Measurements from ENCODE around the gene NQO1. TPM values are rescaled to one million over a fixed set of nuclear protein-coding genes. Genes with fewer than 3 reads are reported as not detected.

The NQO1 gene
- total RNA-seq, 2 experiments from 2014 or later, result 0.25 to 0.80 TPM

GRCh38 chr16:69721441-69721957 lies 4.9 kb downstream of the NQO1 start:
- intact Hi-C loops (cut with DNase I, micrococcal nuclease), result no loop called here
- TF ChIP-seq, protein P1, sequence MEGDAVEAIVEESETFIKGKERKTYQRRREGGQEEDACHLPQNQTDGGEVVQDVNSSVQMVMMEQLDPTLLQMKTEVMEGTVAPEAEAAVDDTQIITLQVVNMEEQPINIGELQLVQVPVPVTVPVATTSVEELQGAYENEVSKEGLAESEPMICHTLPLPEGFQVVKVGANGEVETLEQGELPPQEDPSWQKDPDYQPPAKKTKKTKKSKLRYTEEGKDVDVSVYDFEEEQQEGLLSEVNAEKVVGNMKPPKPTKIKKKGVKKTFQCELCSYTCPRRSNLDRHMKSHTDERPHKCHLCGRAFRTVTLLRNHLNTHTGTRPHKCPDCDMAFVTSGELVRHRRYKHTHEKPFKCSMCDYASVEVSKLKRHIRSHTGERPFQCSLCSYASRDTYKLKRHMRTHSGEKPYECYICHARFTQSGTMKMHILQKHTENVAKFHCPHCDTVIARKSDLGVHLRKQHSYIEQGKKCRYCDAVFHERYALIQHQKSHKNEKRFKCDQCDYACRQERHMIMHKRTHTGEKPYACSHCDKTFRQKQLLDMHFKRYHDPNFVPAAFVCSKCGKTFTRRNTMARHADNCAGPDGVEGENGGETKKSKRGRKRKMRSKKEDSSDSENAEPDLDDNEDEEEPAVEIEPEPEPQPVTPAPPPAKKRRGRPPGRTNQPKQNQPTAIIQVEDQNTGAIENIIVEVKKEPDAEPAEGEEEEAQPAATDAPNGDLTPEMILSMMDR (IDR thresholded peaks at IDR 0.05), result no peak
- no peaks in the 10 kb centered on the region for H3K36me3 Mint-ChIP-seq (ENCODE audit: low read depth)
- ChIA-PET POLR2A (no interaction called here), CTCF (no interaction called here)
- Histone ChIP-seq H3K27me3 (ENCODE audit: control insufficient read depth in 1 of 2, insufficient read depth in 2 of 2, low read length in 2 of 2) (no peaks in the 10 kb centered on the region), H3K4me3 (ENCODE audit: low read length) (no peak overlapping the region), H3K4me1 (ENCODE audit: insufficient read depth, low read length) (peaks cover 10% of the 10 kb centered on the region), H3K36me3 (ENCODE audit: insufficient read depth, low read length) (no peaks in the 10 kb centered on the region), H3K27ac (ENCODE audit: low read depth in 1 of 2, low read length in 2 of 2) (no peak overlapping the region), H3K9me3 (ENCODE audit: control insufficient read depth in 1 of 2, insufficient read depth in 1 of 2, low read length in 2 of 2) (no peaks in the 10 kb centered on the region)
- DNase-seq, result no peak
- no peak for ATAC-seq (ENCODE audit: poor library complexity)
- no peak overlapping the region for H3K27ac Mint-ChIP-seq
- H3K27me3 Mint-ChIP-seq, result no peaks in the 10 kb centered on the region
- H3K4me1 Mint-ChIP-seq (ENCODE audit: low read depth), result peaks cover 10% of the 10 kb centered on the region
- H3K9me3 Mint-ChIP-seq, result no peaks in the 10 kb centered on the region
- no peak overlapping the region for H3K4me3 Mint-ChIP-seq

GRCh38 chr16:69720822-69721430 lies 5.4 kb downstream of the NQO1 start:
- peaks cover 4% of the 10 kb centered on the region for H3K4me1 Mint-ChIP-seq (ENCODE audit: low read depth)
- no peak overlapping the region for H3K4me3 Mint-ChIP-seq
- ChIA-PET CTCF (no interaction called here), POLR2A (no interaction called here)
- Histone ChIP-seq H3K4me3 (ENCODE audit: low read length) (no peak overlapping the region), H3K27me3 (ENCODE audit: control insufficient read depth in 1 of 2, insufficient read depth in 2 of 2, low read length in 2 of 2) (no peaks in the 10 kb centered on the region), H3K9me3 (ENCODE audit: control insufficient read depth in 1 of 2, insufficient read depth in 1 of 2, low read length in 2 of 2) (no peaks in the 10 kb centered on the region), H3K27ac (ENCODE audit: low read depth in 1 of 2, low read length in 2 of 2) (no peak overlapping the region), H3K36me3 (ENCODE audit: insufficient read depth, low read length) (no peaks in the 10 kb centered on the region), H3K4me1 (ENCODE audit: insufficient read depth, low read length) (peaks cover 5% of the 10 kb centered on the region)
- no peak for DNase-seq
- no peaks in the 10 kb centered on the region for H3K36me3 Mint-ChIP-seq (ENCODE audit: low read depth)
- no peaks in the 10 kb centered on the region for H3K9me3 Mint-ChIP-seq
- H3K27ac Mint-ChIP-seq, result no peak overlapping the region
- intact Hi-C loops (cut with DNase I, micrococcal nuclease), result no loop called here
- no peak for ATAC-seq (ENCODE audit: poor library complexity)
- H3K27me3 Mint-ChIP-seq, result no peaks in the 10 kb centered on the region
- TF ChIP-seq, protein P1 (IDR thresholded peaks at IDR 0.05), result no peak

DNA sequence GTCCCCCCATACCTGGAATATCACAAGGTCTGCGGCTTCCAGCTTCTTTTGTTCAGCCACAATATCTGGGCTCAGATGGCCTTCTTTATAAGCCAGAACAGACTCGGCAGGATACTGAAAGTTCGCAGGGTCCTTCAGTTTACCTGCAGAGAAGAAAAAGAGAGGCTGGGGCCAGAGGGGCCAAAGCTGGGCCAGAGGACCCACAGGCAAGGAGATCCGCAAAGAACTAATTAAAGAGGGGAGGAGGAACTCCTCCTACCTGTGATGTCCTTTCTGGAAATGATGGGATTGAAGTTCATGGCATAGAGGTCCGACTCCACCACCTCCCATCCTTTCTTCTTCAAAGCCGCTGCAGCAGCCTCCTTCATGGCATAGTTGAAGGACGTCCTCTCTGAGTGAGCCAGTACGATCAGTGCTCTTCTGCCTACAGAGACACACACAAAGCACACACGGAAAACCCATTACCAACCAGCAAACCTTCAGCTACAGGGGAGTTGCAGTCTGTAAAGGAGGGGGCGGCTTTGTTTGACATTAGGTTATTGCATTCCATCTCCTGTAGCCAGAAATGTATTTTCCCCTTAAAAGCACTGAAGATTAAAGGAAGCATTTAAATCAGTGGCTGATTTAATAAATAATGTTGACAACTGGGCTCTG lies 8.1 kb downstream of the NQO1 start:
- Mint-ChIP-seq H3K4me1 (ENCODE audit: low read depth) (no peaks in the 10 kb centered on the region), H3K27ac (no peak overlapping the region), H3K36me3 (ENCODE audit: low read depth) (no peaks in the 10 kb centered on the region), H3K27me3 (no peaks in the 10 kb centered on the region), H3K4me3 (peak overlapping the region; percentile 15), H3K9me3 (no peaks in the 10 kb centered on the region)
- H3K9me3 ChIP-seq (ENCODE audit: control insufficient read depth in 1 of 2, insufficient read depth in 1 of 2, low read length in 2 of 2), result no peaks in the 10 kb centered on the region
- ChIA-PET POLR2A (no interaction called here), CTCF (interaction anchor here (0.6 kb wide), 1 partner anchor 816 kb away, joined by 3 read pairs; no protein-coding TSS in a partner anchor)
- intact Hi-C loops (cut with DNase I, micrococcal nuclease), result no loop called here
- H3K27ac ChIP-seq (ENCODE audit: low read depth in 1 of 2, low read length in 2 of 2), result no peak overlapping the region
- DNase-seq, result no peak
- H3K27me3 ChIP-seq (ENCODE audit: control insufficient read depth in 1 of 2, insufficient read depth in 2 of 2, low read length in 2 of 2), result no peaks in the 10 kb centered on the region
- ATAC-seq (ENCODE audit: poor library complexity), result no peak
- TF ChIP-seq, protein P1 (IDR thresholded peaks at IDR 0.05), result no peak
- no peaks in the 10 kb centered on the region for H3K4me1 ChIP-seq (ENCODE audit: insufficient read depth, low read length)
- no peak overlapping the region for H3K4me3 ChIP-seq (ENCODE audit: low read length)
- H3K36me3 ChIP-seq (ENCODE audit: insufficient read depth, low read length), result no peaks in the 10 kb centered on the region
